Measurements from ENCODE around the gene HIF1A. TPM values are rescaled to one million over a fixed set of nuclear protein-coding genes. Genes with fewer than 3 reads are reported as not detected.
"Not testable (repeated sequence)": the region's sequence is repeated elsewhere in the genome, so short reads cannot be mapped to it uniquely, and the experiment has no call there.

HIF1A gene
- total RNA-seq, 1 experiment from 2014 or later = 242 TPM

- DNase-seq (ENCODE audit: low spot score) = not testable (repeated sequence)
Observed at GRCh38 chr14:61708693-61709092, 13.4 kb downstream of the HIF1A start.

DNA sequence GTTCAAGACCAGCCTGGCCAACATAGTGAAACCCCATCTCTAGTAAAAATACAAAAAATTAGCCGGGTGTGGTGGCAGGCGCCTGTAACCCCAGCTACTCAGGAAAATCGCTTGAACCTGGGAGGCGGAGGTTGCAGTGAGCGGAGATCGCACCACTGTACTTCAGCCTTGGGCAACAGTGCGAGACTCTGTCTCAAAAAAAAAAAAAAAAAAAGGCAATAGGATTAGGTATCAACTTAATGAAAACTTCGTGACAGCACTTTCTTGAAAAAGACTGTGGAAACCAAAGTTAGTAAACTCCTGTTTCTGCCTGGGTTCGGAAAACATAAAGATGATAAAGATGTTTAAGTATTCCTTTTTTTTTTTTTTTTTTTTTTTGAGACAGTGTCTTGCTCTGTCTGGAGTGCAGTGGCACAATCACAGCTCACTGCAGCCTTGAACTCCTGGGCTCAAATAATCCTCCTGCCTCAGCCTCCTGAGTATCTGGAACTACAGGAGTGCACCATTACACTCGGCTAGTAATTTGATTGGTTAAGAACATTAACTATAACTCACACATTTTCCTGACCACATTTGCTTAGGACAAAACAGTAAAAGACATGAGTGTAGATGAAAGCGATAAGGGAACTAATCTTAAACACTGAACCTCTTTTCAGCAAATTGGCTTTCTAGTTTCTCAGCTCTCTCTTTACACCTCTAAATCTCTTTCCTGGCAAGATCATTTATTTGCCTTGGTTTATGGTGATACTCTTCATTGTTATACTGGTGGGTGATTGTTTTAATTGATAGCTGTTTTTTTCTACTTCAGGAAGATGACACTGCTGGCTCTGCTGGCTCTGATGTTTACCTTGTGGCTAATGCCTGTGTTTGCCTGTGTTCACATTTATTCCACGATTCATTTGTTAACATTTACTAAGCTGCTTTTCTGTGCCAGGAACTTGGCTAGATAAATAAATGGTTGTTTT lies 15.8 kb downstream of the HIF1A start:
- no peak for DNase-seq (ENCODE audit: low spot score)

DNA sequence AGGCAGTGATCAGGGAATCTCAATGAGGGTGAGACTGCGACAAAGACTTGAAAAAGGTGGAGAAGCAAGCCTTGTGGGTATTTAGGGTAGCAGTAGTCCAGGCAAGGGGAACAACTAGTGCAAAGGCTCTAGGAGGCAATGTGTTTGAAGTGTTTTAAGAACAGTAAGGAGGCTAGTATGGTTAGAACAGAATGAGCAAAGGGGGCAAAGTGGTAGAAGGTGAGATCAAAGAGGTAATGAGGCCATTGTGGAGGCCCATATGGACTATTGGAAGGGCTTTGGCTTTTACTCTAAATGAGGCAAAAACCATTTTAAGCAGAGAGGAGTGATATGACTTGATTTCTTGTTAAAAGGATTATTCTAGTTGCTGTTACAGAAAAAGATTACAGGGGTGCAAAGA lies 16.8 kb downstream of the HIF1A start:
- no peak for DNase-seq (ENCODE audit: low spot score)

- no peak for DNase-seq (ENCODE audit: low spot score)
Observed at GRCh38 chr14:61713724-61714437, 18.6 kb downstream of the HIF1A start.

DNA sequence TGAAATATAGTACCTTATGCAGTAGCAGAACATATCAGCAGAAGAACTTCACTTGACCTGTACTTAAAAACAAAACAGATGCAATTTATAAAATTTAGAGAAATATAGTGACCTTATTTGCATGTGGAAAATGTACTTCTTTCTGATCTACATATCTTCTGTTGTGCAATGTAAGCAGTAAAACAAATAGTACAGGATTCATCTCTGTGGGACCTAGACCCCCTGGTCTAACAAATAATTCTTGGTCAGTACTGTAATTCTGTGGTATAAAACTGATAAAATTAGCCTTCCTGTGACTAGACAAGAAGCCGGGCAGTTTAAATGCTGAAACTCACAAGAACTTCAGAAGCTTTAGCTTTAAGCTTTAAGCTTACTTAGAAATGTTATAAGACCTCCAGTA lies 21.6 kb downstream of the HIF1A start:
- no peak for DNase-seq (ENCODE audit: low spot score)

DNA sequence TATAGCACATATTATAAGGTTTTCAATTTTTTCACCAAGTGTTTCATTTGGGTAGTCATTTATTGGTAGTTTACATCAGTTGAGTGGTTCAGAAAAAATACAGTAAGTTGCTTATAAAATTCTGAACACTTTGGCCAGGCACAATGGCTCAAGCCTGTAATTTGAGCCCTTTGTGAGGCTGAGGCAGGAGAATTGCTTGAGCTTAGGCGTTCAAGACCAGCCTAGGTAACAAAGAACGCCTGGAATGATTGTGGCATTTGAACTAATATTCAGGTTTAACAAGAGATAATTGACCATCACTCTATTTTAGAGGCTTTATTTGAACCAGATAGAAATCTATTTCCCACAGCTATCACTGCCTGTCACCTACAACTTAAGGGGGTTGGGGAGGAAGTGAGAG lies 22.7 kb downstream of the HIF1A start:
- no peak for DNase-seq (ENCODE audit: low spot score)

- no peak for DNase-seq (ENCODE audit: low spot score)
Observed at GRCh38 chr14:61719344-61720293, 24.3 kb downstream of the HIF1A start.

- no peak for DNase-seq (ENCODE audit: low spot score)
Observed at GRCh38 chr14:61720294-61720661, 25.0 kb downstream of the HIF1A start.

DNA sequence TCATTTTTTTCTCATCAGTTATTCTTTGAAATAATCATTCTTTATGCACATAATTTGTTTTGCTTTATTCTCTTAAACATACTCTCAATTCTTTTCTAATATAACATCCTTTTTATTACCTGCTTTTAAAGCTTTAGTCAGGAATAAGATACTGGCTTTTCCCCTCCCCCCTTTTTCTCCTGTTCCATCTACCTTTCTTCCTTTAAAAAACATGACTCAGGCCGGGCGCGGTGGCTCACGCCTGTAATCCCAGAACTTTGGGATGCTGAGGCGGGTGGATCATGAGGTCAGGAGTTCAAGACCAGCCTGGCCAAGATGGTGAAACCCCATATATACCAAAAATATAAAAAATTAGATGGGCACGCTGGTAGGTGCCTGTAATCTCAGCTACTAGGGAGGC lies 25.4 kb downstream of the HIF1A start:
- no peak for DNase-seq (ENCODE audit: low spot score)

- DNase-seq (ENCODE audit: low spot score) = no peak
Observed at GRCh38 chr14:61724133-61724532, 28.8 kb downstream of the HIF1A start.

- DNase-seq (ENCODE audit: low spot score) = no peak
Observed at GRCh38 chr14:61726778-61727658, 31.7 kb downstream of the HIF1A start.

DNA sequence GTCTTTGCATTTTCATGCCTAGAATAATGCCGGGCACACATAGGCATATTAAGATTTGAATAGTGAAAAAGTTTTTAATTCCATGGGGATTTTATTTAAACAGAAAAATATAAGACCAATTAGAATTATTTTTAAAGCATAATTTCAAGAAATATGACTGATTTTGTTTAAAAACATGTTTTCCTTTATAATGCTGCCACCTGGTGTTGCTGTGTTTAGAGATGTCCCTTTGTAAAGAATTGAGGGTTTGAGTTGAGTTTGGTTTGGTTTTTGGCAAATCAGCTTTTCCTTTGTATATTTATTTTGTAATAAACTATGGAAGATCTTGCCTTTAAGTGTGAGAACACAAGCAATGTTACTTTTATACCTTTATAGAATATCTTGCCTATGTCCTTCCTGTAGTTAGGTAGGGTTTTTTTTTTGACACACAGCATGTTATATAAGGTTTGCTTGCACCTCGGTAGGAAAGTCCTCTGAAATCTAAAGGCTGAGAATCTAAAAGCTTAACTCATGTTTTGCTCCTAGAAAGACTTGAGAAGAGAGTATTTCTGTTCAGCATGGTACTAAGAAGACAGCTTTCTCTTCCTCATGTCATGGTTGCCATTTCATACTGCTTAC lies 35.6 kb downstream of the HIF1A start:
- DNase-seq (ENCODE audit: low spot score) = no peak

- no peak for DNase-seq (ENCODE audit: low spot score)
Observed at GRCh38 chr14:61733972-61734371, 38.7 kb downstream of the HIF1A start.

DNA sequence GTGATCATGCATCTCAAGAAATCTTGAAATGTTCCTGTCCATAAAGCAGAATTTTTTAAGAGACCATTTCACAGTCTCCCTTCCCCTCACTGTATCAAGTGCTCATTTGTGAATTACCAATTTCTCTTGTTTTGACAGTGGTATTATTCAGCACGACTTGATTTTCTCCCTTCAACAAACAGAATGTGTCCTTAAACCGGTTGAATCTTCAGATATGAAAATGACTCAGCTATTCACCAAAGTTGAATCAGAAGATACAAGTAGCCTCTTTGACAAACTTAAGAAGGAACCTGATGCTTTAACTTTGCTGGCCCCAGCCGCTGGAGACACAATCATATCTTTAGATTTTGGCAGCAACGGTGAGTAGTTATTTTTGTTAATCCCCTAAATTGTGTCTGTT lies 41.4 kb downstream of the HIF1A start:
- no peak for DNase-seq (ENCODE audit: low spot score)

DNA sequence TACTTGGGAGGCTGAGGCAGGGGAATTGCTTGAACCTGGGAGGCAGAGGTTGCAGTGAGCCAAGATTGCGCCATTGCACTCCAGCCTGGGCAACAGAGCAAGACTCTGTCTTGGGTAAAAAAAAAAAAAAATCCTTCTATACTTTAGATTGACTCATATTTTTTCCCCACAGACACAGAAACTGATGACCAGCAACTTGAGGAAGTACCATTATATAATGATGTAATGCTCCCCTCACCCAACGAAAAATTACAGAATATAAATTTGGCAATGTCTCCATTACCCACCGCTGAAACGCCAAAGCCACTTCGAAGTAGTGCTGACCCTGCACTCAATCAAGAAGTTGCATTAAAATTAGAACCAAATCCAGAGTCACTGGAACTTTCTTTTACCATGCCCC lies 42.6 kb downstream of the HIF1A start:
- no peak for DNase-seq (ENCODE audit: low spot score)

DNA sequence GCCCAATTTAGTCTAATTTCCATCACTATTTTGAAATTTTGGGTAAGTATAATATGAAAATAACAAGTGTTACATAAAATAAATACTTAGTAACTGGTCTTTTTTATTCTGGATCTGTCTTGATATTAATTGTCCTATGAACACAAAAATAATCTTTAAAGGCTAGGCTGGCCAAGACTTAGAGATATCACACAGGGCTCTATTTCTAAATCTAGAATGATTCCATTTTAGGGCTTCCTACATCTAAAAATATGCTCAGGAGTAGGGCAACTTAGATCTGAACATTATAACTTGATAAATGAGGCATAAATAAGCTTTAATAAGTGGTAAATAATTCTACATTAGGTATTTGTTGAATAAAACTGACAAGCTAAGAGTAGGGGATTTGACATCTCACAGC lies 43.8 kb downstream of the HIF1A start:
- DNase-seq (ENCODE audit: low spot score) = no peak

- DNase-seq (ENCODE audit: low spot score) = no peak
Observed at GRCh38 chr14:61742371-61742770, 47.1 kb downstream of the HIF1A start.

GRCh38 chr14:61744238-61744637 lies 48.9 kb downstream of the HIF1A start:
- DNase-seq (ENCODE audit: low spot score) = no peak

- DNase-seq (ENCODE audit: low spot score) = not testable (repeated sequence)
Observed at GRCh38 chr14:61746346-61746745, 51.0 kb downstream of the HIF1A start.

GRCh38 chr14:61746881-61747280 lies 51.6 kb downstream of the HIF1A start:
- DNase-seq (ENCODE audit: low spot score) = no peak
